Calu3 (cell line): Measurements from ENCODE around the gene GPR146. TPM values are rescaled to one million over a fixed set of nuclear protein-coding genes. Genes with fewer than 3 reads are reported as not detected.

Source experiments
- BruUV-seq: library from RNA; stranded (reverse); fragments of 400-500 nt; replicated peaks from 2 replicates; lab custom pipeline; 2021; lab: Mats Ljungman, UMichigan
- CTCF ChIA-PET: fragments of 300-600 bp; sonication (Branson Sonifier 250); formaldehyde crosslinking; loops from one replicate; lab custom pipeline; 2022; ENCODE audit warnings: antibody characterized with exemption; lab: Charles Lee
- DNase-seq: peaks from one replicate; pipeline ENCODE4 v3.0.0; 2022
- H3K27ac Mint-ChIP-seq: one replicate; pipeline ENCODE4 v1.8.0; 2022; ENCODE audit warnings: mixed read lengths; ENCODE audit not compliant: unreplicated experiment
- H3K27me3 Mint-ChIP-seq: one replicate; pipeline ENCODE4 v1.8.0; 2022; ENCODE audit warnings: mixed read lengths; ENCODE audit not compliant: unreplicated experiment
- H3K36me3 Mint-ChIP-seq: one replicate; pipeline ENCODE4 v1.8.0; 2022; ENCODE audit warnings: mild to moderate bottlenecking, moderate library complexity, mixed read lengths; ENCODE audit not compliant: insufficient read depth, unreplicated experiment
- H3K4me1 Mint-ChIP-seq: one replicate; pipeline ENCODE4 v1.8.0; 2022; ENCODE audit warnings: mild to moderate bottlenecking, low read depth, mixed read lengths; ENCODE audit not compliant: unreplicated experiment
- H3K4me3 Mint-ChIP-seq: one replicate; pipeline ENCODE4 v1.8.0; 2022; ENCODE audit warnings: mild to moderate bottlenecking, low read depth, moderate library complexity, mixed read lengths; ENCODE audit not compliant: unreplicated experiment
- H3K9me3 Mint-ChIP-seq: one replicate; pipeline ENCODE4 v1.8.0; 2022; ENCODE audit warnings: low read depth, mixed read lengths; ENCODE audit not compliant: unreplicated experiment
- CTCF ChIP-seq: fragments of 200-600 bp; IDR thresholded peaks from one replicate; pipeline ENCODE4 v1.8.0; 2022; ENCODE audit warnings: antibody characterized with exemption; ENCODE audit not compliant: unreplicated experiment
- intact Hi-C: fragments of 100-400 bp; cut with micrococcal nuclease; formaldehyde crosslinking; loops from one replicate; pipeline ENCODE4 v1.10.0; 2022; ENCODE audit not compliant: unreplicated experiment
- total RNA-seq: library from RNA; stranded (reverse); gene quantifications from 2 replicates; pipeline ENCODE4 v1.2.3, GENCODE V29; 2022

Gene GPR146
- total RNA-seq, 1 experiment from 2014 or later, result 0.66 TPM

DNA sequence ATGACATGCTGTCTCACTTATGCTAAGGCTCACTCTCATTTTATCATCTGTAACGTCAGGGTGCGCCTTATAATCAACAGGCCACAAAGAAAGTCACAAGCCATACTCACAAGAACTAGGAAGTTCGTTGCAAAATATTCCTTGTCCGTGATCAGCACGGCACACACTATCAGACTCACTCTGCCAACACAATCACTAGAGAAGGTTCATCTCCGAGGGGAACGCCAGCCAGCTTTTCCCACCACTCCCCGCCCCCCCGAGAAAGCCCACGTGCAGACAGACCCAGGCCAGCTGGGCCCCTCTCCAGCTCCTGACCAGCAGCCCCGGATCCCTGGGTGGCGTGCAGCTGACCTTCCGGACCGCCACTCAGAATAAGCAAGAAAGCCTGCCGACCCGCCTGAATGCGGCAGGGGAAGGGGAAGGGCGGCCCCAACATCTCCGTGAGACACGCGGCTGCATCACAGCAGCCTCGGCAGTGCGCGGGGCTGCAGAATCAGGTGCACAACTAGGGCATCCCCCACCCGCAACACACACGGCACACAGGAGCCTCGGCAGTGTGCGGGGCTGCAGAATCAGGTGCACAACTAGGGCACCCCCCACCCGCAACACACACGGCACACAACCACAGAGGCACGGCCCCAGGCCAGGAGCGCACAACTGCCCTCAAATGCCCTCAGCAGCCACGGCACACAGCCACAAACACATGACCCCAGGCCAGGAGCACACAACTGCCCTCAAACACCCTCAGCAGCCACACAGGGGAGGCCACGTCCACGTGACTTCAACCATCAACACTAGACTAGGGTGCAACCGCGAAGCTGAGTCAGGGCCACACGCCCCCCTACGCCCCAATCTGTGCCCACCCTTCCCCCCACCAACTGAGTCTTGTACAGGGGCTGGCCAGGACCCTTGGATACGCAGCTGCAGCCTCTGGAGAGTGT is 2.5 kb upstream of the GPR146 start:
- BruUV-seq, result no TSS peak
- DNase-seq, result no peak
- no peak overlapping the region for H3K4me3 Mint-ChIP-seq
- peaks cover 24% of the 10 kb centered on the region for H3K36me3 Mint-ChIP-seq
- TF ChIP-seq CTCF, result no peak
- peaks cover 32% of the 10 kb centered on the region for H3K4me1 Mint-ChIP-seq
- no peak overlapping the region for H3K27ac Mint-ChIP-seq
- CTCF ChIA-PET, result no interaction called here
- no peaks in the 10 kb centered on the region for H3K27me3 Mint-ChIP-seq
- no peaks in the 10 kb centered on the region for H3K9me3 Mint-ChIP-seq
- intact Hi-C loops, result no loop called here

DNA sequence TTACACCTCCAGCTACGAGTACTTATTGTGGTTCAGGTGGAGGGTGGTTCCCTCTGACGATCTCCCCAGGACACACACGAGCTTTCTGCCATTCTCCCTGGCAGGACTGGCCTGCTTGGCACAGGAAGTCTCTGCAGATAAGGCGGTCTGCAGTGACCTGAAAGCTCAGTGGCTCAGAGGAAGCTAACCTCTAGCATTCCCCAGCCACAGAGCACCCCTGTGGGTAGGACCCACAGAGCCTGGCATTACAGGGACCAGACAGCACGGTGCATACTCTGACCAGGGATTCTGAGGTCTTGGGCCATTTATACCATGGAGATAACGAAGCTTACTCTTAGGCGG is 1.9 kb upstream of the GPR146 start:
- Mint-ChIP-seq H3K36me3 (peaks cover 24% of the 10 kb centered on the region), H3K4me3 (no peak overlapping the region), H3K4me1 (peaks cover 38% of the 10 kb centered on the region), H3K27me3 (no peaks in the 10 kb centered on the region), H3K9me3 (no peaks in the 10 kb centered on the region), H3K27ac (no peak overlapping the region)
- no peak for DNase-seq
- no peak for TF ChIP-seq CTCF
- BruUV-seq, result no TSS peak
- intact Hi-C loops, result no loop called here
- CTCF ChIA-PET, result no interaction called here

- CTCF ChIA-PET, result interaction anchor here (1.2 to 3.0 kb wide), 4 partner anchors 9 to 51 kb away, joined by 4 to 17 read pairs (median 6); no protein-coding TSS in a partner anchor
- no peaks in the 10 kb centered on the region for H3K27me3 Mint-ChIP-seq
- peaks cover 24% of the 10 kb centered on the region for H3K36me3 Mint-ChIP-seq
- no peak for TF ChIP-seq CTCF
- H3K4me1 Mint-ChIP-seq, result peaks cover 42% of the 10 kb centered on the region
- peak overlapping the region; percentile 81 for H3K27ac Mint-ChIP-seq
- intact Hi-C loops, result no loop called here
- no peaks in the 10 kb centered on the region for H3K9me3 Mint-ChIP-seq
- DNase-seq, result no peak
- TSS peak; percentile 85 for BruUV-seq
- H3K4me3 Mint-ChIP-seq, result peak overlapping the region; percentile 62
These were observed 676 bp upstream of the GPR146 start for GRCh38 chr7:1043552-1044188.

DNA sequence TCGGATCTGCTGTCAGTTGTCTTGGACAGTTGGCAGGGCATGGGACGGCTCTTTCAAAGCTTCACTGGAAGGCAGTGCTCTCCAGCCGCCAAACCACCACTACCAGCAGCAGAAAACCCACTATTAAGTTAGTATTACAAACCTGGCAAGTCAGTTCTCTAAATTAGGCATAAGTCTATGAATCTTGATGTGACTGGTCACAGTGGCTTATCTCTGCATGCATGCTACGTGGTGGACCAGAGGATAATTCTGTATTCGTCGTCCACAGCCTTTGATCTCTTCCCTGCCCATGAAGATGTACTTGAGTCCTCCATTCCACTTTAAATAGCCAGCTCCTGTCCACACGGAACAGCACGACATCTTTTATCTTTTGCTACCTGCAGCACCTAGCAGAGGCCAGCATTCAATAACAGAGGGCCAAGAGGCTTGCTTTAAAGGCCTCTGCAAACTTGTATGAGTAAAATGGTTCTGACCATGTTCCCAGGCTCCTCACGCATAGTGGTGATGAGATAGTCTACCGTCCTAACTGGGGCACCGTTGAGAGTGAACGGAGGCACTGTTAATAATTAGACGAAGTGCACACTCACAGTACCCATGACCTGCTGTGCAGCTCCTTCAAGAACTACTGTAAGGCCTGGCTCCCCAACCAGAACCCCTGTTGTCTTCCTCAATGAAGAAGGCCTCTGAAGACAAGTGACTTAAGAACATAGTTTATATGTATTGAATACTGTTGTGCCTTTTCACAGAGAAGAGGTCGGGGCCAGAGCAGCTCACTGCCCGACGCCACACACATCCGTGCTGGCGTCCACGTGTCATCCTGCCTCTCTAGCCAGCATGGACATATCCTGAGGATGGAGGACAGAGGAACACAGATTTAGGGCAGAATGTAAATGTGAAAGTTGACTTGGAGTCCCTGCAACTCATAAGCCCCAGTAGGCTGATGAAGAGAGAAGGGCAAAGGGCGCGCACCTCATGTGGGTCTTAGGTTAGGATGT is 1.0 kb downstream of the GPR146 start:
- no peaks in the 10 kb centered on the region for H3K9me3 Mint-ChIP-seq
- peaks cover 42% of the 10 kb centered on the region for H3K4me1 Mint-ChIP-seq
- no peak for DNase-seq
- no peak for TF ChIP-seq CTCF
- CTCF ChIA-PET, result interaction anchor here (0.7 to 3.0 kb wide), 6 partner anchors 7 to 53 kb away, joined by 3 to 17 read pairs (median 5); no protein-coding TSS in a partner anchor
- H3K4me3 Mint-ChIP-seq, result peak overlapping the region; percentile 62
- H3K27ac Mint-ChIP-seq, result peak overlapping the region; percentile 53
- H3K36me3 Mint-ChIP-seq, result peaks cover 24% of the 10 kb centered on the region
- intact Hi-C loops, result no loop called here
- no peaks in the 10 kb centered on the region for H3K27me3 Mint-ChIP-seq
- BruUV-seq, result TSS peak; percentile 45
